Measurements from ENCODE around the gene MARVELD1. TPM values are rescaled to one million over a fixed set of nuclear protein-coding genes. Genes with fewer than 3 reads are reported as not detected.

The MARVELD1 gene
- total and polyA plus RNA-seq, 7 donors = 2.2 to 10.4 (median 3.2) TPM

DNA sequence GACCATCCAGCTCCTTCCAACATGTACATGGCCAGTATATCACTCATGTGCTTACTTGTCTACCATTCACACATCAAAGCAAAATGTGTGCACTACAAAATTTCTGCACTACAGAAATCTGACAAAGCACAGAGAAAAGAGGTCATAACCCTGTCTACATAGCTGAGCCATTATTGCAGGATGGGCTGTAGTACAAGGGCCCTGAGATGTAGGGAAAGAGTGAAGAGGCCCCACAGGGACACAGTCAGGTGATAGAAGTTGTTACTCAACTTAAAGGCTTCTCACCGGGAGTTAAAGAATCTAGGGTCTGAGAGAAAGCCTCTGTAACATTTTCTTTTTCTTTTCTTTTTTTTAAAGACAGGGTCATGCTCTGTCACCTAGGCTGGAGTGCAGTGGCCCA is 44.0 kb upstream of the MARVELD1 start:
- H3K9me3 ChIP-seq = no peaks in the 10 kb centered on the region
- ATAC-seq = no peak
- 67 to 88% (median 71%) methylated on average over 1 of the region's 1 CpG for WGBS, 3 donors

DNA sequence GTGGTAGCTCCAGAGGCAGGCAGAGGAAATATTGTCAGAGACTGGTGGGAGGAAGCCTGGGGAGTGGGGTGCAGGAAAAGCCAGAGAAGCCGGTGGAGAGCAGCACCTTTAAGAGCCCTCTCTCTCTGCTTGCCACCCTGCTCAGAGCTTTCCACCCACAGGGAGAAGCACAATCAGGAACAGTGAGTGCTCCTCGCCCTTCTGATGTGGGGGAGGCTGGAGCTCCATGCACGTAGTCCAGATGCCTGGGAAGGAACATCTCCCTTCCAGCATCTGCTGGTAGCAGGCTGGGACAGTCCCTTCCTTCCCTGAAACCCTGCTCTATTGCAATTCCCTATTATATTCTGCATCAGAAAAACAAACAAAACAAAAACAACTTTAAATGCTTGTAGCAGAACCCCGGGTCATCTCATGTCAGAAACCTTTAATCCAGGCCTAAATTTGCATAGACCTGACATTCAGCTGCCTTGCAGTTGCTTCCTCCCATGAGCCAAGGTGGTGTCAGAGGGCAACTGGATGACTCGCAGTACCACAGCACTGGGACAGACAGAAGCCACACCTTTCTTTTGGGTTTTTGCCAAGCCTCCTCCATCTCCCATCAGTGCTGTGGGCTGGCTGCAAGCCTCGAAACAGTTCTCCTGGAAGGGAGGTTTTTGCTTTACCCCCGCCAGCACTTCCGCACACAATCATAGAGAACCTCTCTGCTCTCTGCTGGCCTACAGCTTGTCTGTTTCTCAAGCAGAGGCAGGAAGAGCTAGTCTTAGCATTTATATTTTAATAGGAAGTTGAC is 39.6 kb upstream of the MARVELD1 start:
- Histone ChIP-seq H3K4me1 (no peaks in the 10 kb centered on the region), H3K9me3 (no peaks in the 10 kb centered on the region), H3K4me3 (no peak overlapping the region), H3K27ac (no peak overlapping the region), H3K36me3 (ENCODE audit: insufficient read depth in 1 of 2, low read depth in 1 of 2) (peaks cover 5 to 88% of the 10 kb centered on the region in 2 donors), H3K27me3 (ENCODE audit: insufficient read depth in 3 of 3, low read length in 2 of 3) (no peaks in the 10 kb centered on the region)
- TF ChIP-seq, protein P1, sequence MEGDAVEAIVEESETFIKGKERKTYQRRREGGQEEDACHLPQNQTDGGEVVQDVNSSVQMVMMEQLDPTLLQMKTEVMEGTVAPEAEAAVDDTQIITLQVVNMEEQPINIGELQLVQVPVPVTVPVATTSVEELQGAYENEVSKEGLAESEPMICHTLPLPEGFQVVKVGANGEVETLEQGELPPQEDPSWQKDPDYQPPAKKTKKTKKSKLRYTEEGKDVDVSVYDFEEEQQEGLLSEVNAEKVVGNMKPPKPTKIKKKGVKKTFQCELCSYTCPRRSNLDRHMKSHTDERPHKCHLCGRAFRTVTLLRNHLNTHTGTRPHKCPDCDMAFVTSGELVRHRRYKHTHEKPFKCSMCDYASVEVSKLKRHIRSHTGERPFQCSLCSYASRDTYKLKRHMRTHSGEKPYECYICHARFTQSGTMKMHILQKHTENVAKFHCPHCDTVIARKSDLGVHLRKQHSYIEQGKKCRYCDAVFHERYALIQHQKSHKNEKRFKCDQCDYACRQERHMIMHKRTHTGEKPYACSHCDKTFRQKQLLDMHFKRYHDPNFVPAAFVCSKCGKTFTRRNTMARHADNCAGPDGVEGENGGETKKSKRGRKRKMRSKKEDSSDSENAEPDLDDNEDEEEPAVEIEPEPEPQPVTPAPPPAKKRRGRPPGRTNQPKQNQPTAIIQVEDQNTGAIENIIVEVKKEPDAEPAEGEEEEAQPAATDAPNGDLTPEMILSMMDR (IDR thresholded peaks at IDR 0.05) = no peak
- ATAC-seq (peak in 1 of 4 donors; percentile 29), DNase-seq (no peak)
- 79 to 86% (median 82%) methylated on average over 8 of the region's 8 CpGs for WGBS, 3 donors
- intact Hi-C loops (cut with DNase I) = no loop called here

More for the DNA sequence above, 44.0 kb upstream of the MARVELD1 start:
- Histone ChIP-seq H3K4me1 (no peaks in the 10 kb centered on the region), H3K4me3 (no peak overlapping the region), H3K36me3 (ENCODE audit: insufficient read depth in 1 of 2, low read depth in 1 of 2) (peaks cover 3 to 97% of the 10 kb centered on the region in 2 donors), H3K27ac (no peak overlapping the region), H3K27me3 (ENCODE audit: insufficient read depth in 3 of 3, low read length in 2 of 3) (no peaks in the 10 kb centered on the region)
- TF ChIP-seq, protein P1 (IDR thresholded peaks at IDR 0.05) = no peak
- DNase-seq = no peak
- intact Hi-C loops (cut with DNase I) = no loop called here

DNA sequence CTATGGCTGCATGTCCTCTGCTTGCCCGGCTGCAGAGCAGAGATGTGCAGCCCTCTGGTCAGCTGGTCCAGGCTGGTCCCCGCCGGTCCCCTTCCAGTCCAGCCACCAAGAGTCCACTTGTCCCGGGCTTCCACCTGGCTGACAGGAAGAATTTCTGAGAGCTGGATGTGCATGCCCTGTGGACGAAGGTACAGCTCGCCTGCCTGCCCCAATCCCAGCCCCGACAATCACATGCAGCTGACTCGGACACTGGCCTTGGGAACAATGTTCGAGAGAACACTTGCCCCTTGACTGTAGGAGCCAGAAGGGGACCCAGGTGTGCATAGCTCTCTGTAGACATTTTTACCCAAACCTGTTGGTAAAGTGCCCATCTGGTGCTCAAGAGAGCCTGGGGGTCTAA is 38.3 kb upstream of the MARVELD1 start:
- H3K36me3 ChIP-seq (ENCODE audit: insufficient read depth in 1 of 2, low read depth in 1 of 2) = peaks cover 2 to 87% of the 10 kb centered on the region in 2 donors
- DNase-seq (no peak), ATAC-seq (no peak)
- H3K4me1 ChIP-seq = no peaks in the 10 kb centered on the region
- TF ChIP-seq, protein P1 (IDR thresholded peaks at IDR 0.05) = no peak
- no peaks in the 10 kb centered on the region for H3K9me3 ChIP-seq
- no peak overlapping the region for H3K27ac ChIP-seq
- 88 to 97% (median 90%) methylated on average over 9 of the region's 9 CpGs for WGBS, 3 donors
- no peaks in the 10 kb centered on the region for H3K27me3 ChIP-seq (ENCODE audit: insufficient read depth in 3 of 3, low read length in 2 of 3)
- H3K4me3 ChIP-seq = no peak overlapping the region
- intact Hi-C loops (cut with DNase I) = loop anchor here in 1 of 2 donors (5.0 kb wide), 1 partner anchor 57 kb away; no protein-coding TSS in a partner anchor

DNA sequence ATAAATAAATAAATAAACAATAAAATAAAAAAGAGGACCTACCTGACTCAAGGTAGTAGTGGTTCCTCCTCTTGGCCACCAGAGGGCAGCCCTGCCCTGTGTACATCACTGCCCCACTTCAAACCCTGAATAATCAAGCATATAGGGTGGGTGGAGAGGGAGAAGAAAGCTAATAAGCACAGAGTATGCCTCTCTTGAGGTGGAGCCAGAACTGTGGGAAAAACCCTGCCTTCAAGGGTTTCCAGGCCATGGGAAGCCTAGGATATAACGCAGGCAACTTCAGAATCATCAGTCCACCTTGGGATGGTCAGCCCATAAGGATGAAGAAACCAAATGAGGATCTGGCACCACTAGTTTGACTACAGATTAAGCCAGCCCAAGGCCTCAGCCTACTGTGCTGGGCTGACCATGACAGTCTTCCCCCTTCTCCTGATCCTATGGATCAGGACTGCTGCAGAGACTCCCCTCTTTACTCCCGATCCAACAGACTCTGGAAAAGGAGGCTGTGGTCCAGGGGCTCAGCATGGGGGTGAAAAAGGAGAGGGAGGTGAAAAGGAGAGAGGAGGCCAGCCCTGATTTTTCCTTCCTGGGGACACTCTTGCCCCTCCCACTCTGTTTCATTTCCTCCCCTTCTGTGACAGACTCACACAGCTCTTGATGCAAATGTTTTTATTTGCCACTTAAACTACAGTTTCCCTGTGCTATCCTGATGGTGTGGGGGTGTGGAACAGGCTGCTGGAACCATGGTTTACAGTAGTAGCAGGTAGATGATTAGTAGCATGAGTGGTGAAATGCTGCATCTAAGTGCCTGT is 36.6 kb upstream of the MARVELD1 start:
- Histone ChIP-seq H3K27ac (no peak overlapping the region), H3K36me3 (ENCODE audit: insufficient read depth in 1 of 2, low read depth in 1 of 2) (peaks cover 2 to 72% of the 10 kb centered on the region in 2 donors), H3K9me3 (no peaks in the 10 kb centered on the region), H3K4me1 (no peaks in the 10 kb centered on the region), H3K4me3 (no peak overlapping the region), H3K27me3 (ENCODE audit: insufficient read depth in 3 of 3, low read length in 2 of 3) (no peaks in the 10 kb centered on the region)
- peak; percentile 70 to 84 (median 78) for ATAC-seq
- WGBS, 3 donors = 86 to 92% (median 88%) methylated on average over 2 of the region's 2 CpGs
- DNase-seq = no peak
- intact Hi-C loops (cut with DNase I) = loop anchor here (1.0 to 5.0 kb wide), 2 partner anchors 54 to 55 kb away; no protein-coding TSS in a partner anchor
- TF ChIP-seq, protein P1 (IDR thresholded peaks at IDR 0.05) = peak; percentile 90
